ENCODE data around the gene GALNT16.
"Not testable (repeated sequence)": the region's sequence is repeated elsewhere in the genome, so short reads cannot be mapped to it uniquely, and the experiment has no call there.

Gene GALNT16

DNA sequence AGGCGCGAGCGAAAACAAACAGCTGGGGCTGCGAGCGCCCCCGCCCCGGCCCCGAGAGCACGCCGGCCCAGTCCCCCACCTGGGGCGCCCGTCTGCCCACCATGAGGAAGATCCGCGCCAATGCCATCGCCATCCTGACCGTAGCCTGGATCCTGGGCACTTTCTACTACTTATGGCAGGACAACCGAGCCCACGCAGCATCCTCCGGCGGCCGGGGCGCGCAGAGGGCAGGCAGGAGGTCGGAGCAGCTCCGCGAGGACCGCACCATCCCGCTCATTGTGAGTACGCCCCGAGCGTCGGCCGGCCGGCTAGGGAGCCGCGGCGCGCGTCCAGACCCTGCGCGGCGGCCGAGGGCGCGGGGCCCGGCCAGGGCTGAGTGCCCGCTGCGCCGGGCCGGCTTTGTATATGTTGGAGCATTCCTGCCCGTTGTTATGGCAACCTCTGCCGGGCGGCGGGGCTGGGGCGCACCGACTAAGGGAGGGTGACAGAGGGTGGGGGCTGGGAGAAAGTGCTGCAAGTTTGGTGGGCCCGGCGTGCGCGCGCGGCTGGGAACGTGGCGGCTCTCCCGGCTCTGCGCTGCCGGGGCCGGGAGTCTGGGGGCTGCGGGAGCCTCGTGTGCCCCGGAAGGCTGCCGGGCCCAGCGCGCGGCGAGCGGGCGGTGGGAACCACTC lies 367 bp downstream of the GALNT16 start:
- peak in 2 of 14 donors; percentile 27 to 54 for DNase-seq

- peak in 2 of 14 donors; percentile 15 to 49 for DNase-seq
Measured at GRCh38 chr14:69260861-69261564, 1.1 kb downstream of the GALNT16 start.

DNA sequence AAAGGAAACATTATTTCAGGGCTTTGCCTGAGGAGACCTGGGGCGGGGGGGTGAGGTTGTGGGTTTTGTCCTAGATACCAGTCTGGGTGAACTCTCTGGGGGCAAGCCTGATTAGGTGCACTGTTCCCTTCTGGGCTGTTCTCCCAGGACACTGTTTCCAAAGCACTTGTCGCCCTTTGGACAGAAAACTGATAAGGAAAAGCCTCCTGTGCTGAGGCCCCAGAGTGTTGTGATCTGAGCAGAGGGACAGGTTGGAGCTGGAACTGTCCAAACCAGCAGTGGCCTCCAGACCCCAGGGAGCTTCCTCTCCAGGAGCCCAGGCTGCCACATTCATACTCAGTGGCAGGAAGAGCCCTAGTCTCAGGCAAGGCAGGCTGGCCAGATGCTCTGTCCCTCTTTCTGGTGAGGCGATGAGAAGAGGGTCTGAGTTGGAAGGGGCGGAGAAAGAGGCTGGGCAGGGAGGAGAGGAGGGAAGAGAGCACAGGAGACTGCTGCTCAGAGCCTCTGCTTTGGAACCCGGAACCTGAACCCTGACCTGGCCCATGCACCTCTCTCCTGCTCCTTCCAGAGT lies 1.9 kb downstream of the GALNT16 start:
- DNase-seq: no peak

GRCh38 chr14:69262516-69262915 lies 2.6 kb downstream of the GALNT16 start:
- no peak for DNase-seq

GRCh38 chr14:69263364-69263763 lies 3.4 kb downstream of the GALNT16 start:
- DNase-seq: peak in 8 of 14 donors; percentile 17 to 87 (median 72)

DNA sequence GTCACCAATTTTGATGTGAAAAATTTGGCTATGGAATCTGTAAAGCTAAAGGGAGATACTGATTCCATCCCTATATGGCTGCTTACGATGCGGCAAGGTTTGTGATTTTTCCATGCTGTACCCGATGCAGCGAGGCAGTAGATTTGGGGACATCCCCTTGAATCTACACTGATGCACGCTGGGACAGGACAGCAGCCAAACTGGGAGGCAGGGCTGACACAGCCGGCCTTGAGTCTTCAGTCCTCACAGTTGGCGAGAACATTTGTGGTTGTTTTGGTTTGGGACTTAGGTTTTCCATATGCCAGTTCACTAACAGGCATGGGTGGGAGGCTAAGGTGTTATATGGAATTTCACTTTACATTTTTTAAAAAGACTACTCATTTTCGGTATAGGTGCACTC lies 3.8 kb downstream of the GALNT16 start:
- peak in 6 of 14 donors; percentile 51 to 87 (median 72) for DNase-seq

GRCh38 chr14:69266572-69267345 lies 6.8 kb downstream of the GALNT16 start:
- DNase-seq: peak in 1 of 14 donors; percentile 19

- no peak for DNase-seq
Measured at GRCh38 chr14:69267492-69267891, 7.5 kb downstream of the GALNT16 start.

GRCh38 chr14:69268223-69268622 lies 8.3 kb downstream of the GALNT16 start:
- DNase-seq: no peak

DNA sequence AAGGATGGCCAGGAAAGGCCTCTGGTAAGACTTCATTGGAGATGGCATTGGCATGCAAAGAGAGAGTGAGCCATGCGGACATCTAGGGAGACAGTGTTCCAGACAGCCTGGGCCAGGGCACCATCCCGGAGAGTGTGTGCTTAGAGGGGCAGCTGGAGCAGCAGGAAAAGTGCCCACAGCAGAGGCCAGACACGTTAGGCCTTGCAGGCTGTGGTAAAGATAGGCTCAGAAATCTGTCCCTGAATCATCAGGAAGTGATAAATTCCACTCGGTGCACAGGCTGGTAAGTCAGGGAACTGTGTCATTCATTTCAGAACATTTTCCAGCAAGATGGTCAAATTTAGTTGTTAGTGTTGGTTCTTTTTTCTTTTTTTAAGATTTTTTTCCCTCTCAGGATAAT lies 8.8 kb downstream of the GALNT16 start:
- no peak for DNase-seq

DNA sequence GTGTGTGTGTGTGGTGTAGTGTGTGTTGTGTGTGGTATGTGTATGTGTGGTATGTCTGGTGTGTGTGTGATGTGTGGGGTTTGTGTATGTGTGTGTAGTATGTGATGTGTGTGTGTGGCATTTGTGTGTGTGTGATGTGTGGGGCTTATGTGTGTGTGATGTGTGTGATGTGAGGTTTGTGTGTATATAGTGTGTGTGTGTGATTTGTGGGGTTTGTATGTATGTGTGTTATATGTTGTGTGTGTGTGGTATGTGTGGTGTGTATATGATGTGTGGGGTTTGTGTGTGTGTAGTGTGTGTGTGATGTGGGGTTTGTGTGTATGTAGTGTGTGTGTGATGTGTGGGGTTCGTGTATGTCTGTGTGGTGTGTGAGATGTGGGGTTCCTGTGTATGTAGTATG lies 9.4 kb downstream of the GALNT16 start:
- DNase-seq: no peak

DNA sequence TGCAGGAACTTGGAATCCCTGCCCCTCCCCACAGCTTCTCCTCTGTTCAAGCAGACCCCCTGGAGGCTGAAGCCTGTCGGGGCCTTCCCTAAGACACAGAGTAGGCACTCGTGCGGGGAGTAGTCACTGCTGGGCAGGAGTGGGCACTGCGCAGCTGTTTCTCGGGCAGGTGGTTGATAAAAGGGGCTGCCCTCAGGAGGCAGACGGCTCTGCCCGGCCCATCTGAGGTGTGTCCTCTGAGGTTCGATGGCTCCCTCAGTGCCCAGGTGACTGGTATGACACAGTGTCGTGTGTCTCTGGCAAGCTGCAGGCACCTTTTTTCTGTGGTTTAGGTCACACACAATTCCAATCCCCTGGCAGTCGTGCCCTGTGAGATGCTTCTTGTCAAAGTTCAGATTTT lies 10.1 kb downstream of the GALNT16 start:
- DNase-seq: no peak

DNA sequence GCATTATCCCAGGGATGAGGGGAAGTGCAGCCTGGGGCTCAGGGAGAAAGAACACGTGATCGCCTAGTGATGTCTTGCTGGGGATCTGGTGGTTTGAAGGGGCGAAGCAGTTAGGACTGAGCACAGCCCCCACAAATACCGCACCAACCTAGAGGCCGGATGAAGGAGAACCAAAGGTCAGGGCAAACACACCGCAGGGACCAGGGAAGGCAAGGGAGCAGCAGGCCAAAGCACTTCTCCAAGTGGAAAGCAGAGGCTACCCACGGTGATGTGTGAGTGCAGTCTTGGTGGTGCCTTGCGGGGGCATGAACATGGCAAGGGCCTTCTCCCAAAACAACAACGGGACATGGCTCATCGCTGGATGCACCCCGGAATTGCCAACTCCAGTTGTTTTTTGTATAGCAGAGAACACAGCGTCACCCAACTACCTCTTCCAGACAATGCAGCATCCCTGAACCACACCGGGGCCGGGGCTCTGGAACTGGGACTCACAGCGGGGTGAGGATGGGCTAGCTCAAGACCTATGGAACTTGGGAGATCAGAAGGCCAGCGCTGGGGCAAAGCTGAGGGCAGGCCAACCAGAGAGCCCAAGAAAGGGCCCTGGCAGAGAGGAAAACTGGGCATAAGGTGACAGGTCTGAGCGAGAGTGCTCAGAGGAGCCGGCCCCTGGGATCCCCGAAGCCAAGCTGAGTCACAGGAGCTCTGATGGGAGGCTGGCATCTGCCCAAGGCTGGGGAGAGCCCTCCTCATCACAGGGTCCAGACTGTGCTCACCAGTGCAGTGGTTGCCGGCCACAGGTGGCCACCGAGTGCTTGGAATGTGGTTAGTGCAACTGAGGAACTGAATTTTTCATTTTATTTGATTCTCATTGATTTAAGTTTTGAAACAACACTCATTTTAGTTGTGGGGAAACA lies 11.1 kb downstream of the GALNT16 start:
- peak in 1 of 14 donors; percentile 68 for DNase-seq

DNA sequence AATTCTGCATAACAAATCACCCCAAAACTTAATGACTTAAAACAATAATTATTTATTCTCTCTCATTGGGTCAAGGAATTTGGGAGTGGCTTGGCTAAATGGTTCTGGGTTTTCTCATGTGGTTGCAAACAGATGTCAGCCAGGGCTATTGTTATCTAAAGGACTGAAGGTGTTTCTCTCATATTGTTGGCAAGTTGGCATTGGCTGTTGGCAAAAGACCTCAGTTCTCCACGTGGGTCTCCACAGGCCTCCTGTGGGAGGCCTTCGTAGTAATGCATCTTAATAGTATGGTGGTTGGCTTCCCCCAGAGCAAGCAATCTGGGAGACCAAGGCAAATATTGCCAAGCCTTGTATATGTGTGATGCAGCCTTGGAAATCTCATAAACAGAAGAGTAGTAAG lies 14.4 kb downstream of the GALNT16 start:
- DNase-seq: no peak

DNA sequence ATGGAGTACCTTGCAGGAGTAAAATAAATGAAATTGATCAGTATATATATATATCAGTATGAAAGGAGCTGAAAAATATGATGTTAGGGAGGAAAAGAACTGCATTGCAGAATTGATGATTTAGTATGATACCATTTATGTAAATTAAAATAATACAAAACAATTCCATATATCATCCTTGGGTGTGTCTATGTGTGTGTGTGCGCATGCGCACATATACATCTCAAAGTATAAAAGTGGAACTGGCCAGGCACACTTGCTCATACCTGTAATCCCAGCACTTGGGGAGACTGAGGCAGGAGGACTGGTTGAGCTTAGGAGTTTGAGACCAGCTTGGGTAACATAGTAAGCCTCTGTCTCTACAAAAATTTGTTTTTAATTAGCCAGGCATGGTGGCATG lies 15.4 kb downstream of the GALNT16 start:
- DNase-seq: no peak

GRCh38 chr14:69277356-69277755 lies 17.4 kb downstream of the GALNT16 start:
- not testable (repeated sequence) for DNase-seq

GRCh38 chr14:69280746-69281291 lies 20.9 kb downstream of the GALNT16 start:
- no peak for DNase-seq

DNA sequence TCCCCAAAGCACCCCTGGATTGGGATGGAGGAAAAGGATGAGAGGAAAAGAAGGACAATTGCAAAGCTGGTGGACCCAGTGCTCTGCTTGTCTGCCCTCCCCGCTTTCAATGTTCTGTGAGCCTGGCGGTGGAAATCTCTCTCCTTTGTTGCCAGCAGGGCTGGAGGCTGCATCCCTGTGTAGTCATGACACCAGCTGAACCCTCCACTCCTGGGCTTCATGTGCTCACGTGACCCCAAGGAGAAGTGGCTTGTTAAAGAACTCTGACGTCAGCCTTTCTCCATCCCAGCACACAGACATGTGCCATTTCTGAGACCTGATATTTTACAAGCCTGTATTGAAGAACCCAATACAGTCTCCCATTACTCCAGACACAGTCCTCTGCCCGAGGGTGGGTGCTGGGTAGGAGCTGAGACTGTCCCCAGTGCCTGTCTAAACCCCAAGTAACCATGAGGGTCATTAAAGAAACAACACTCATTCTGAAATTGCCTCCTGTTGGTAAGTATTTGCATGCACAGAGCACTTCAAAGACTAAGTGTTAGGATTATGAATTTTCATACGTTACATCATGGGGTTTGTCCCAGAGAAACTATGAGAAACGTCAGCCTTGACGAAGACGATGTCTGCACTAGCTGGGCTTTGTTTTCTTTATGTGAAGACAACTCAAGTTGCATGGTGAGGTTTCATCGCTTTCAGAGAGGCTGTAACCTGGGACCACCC lies 21.7 kb downstream of the GALNT16 start:
- DNase-seq: no peak

GRCh38 chr14:69282448-69282847 lies 22.5 kb downstream of the GALNT16 start:
- DNase-seq: no peak

GRCh38 chr14:69284170-69284569 lies 24.2 kb downstream of the GALNT16 start:
- DNase-seq: no peak
